ENCODE data around the gene LRRC46.

GRCh38 chr17:47808036-47808829 lies 23.2 kb upstream of the LRRC46 start:
- no peak for TF ChIP-seq CTCF (IDR thresholded peaks at IDR 0.05; ENCODE audit: low read length)
- no peak for TF ChIP-seq EZH2 (optimal IDR thresholded peaks at IDR 0.05; ENCODE audit: low read depth, low read length)
- TF ChIP-seq EZH2phosphoT487 (IDR thresholded peaks at IDR 0.05; ENCODE audit: low read length), result no peak

Measured in MM.1S (cell line).